ENCODE measurements around the gene TCP11L2. TPM values are rescaled to one million over a fixed set of nuclear protein-coding genes. Genes with fewer than 3 reads are reported as not detected.
"Not testable (repeated sequence)": the region's sequence is repeated elsewhere in the genome, so short reads cannot be mapped to it uniquely, and the experiment has no call there.

Gene TCP11L2
- total RNA-seq, 1 experiment from 2014 or later = 9.4 TPM

GRCh38 chr12:106359646-106360399 is 57.3 kb downstream of the TCP11L2 start:
- in situ Hi-C loops (cut with HindIII; ENCODE audit: low pct_unique_long_range_greater_than_20kb, low sequenced_read_pairs) = no loop called here

GRCh38 chr12:106360400-106360994 is 58.0 kb downstream of the TCP11L2 start:
- no peak for DNase-seq (ENCODE audit: low read depth, low spot score)
- in situ Hi-C loops (cut with HindIII; ENCODE audit: low pct_unique_long_range_greater_than_20kb, low sequenced_read_pairs) = no loop called here

More at GRCh38 chr12:106359646-106360399, 57.3 kb downstream of the TCP11L2 start:
- DNase-seq (ENCODE audit: low read depth, low spot score) = no peak

GRCh38 chr12:106362971-106363370 is 60.4 kb downstream of the TCP11L2 start:
- in situ Hi-C loops (cut with HindIII; ENCODE audit: low pct_unique_long_range_greater_than_20kb, low sequenced_read_pairs) = no loop called here
- DNase-seq (ENCODE audit: low read depth, low spot score) = no peak

GRCh38 chr12:106364261-106364660 is 61.7 kb downstream of the TCP11L2 start:
- no peak for DNase-seq (ENCODE audit: low read depth, low spot score)
- in situ Hi-C loops (cut with HindIII; ENCODE audit: low pct_unique_long_range_greater_than_20kb, low sequenced_read_pairs) = no loop called here

- in situ Hi-C loops (cut with HindIII; ENCODE audit: low pct_unique_long_range_greater_than_20kb, low sequenced_read_pairs) = no loop called here
- no peak for DNase-seq (ENCODE audit: low read depth, low spot score)
Measured at GRCh38 chr12:106369624-106370346, 67.3 kb downstream of the TCP11L2 start.

GRCh38 chr12:106378788-106379187 is 76.3 kb downstream of the TCP11L2 start:
- in situ Hi-C loops (cut with HindIII; ENCODE audit: low pct_unique_long_range_greater_than_20kb, low sequenced_read_pairs) = loop anchor here (25.0 kb wide), 1 partner anchor 534 kb away; no protein-coding TSS in a partner anchor
- no peak for DNase-seq (ENCODE audit: low read depth, low spot score)

- in situ Hi-C loops (cut with HindIII; ENCODE audit: low pct_unique_long_range_greater_than_20kb, low sequenced_read_pairs) = loop anchor here (25.0 kb wide), 1 partner anchor 531 kb away; no protein-coding TSS in a partner anchor
- DNase-seq (ENCODE audit: low read depth, low spot score) = no peak
Measured at GRCh38 chr12:106380954-106381353, 78.4 kb downstream of the TCP11L2 start.

GRCh38 chr12:106381866-106382265 is 79.3 kb downstream of the TCP11L2 start:
- DNase-seq (ENCODE audit: low read depth, low spot score) = not testable (repeated sequence)
- in situ Hi-C loops (cut with HindIII; ENCODE audit: low pct_unique_long_range_greater_than_20kb, low sequenced_read_pairs) = loop anchor here (25.0 kb wide), 1 partner anchor 530 kb away; no protein-coding TSS in a partner anchor

- in situ Hi-C loops (cut with HindIII; ENCODE audit: low pct_unique_long_range_greater_than_20kb, low sequenced_read_pairs) = loop anchor here (25.0 kb wide), 1 partner anchor 525 kb away; no protein-coding TSS in a partner anchor
- DNase-seq (ENCODE audit: low read depth, low spot score) = no peak
Measured at GRCh38 chr12:106386813-106387535, 84.4 kb downstream of the TCP11L2 start.

GRCh38 chr12:106387848-106388377 is 85.4 kb downstream of the TCP11L2 start:
- DNase-seq (ENCODE audit: low read depth, low spot score) = no peak
- in situ Hi-C loops (cut with HindIII; ENCODE audit: low pct_unique_long_range_greater_than_20kb, low sequenced_read_pairs) = loop anchor here (25.0 kb wide), 1 partner anchor 524 kb away; no protein-coding TSS in a partner anchor

GRCh38 chr12:106389151-106389550 is 86.6 kb downstream of the TCP11L2 start:
- DNase-seq (ENCODE audit: low read depth, low spot score) = no peak
- in situ Hi-C loops (cut with HindIII; ENCODE audit: low pct_unique_long_range_greater_than_20kb, low sequenced_read_pairs) = loop anchor here (25.0 kb wide), 1 partner anchor 523 kb away; no protein-coding TSS in a partner anchor

GRCh38 chr12:106392759-106393158 is 90.2 kb downstream of the TCP11L2 start:
- in situ Hi-C loops (cut with HindIII; ENCODE audit: low pct_unique_long_range_greater_than_20kb, low sequenced_read_pairs) = loop anchor here (25.0 kb wide), 1 partner anchor 520 kb away; no protein-coding TSS in a partner anchor
- no peak for DNase-seq (ENCODE audit: low read depth, low spot score)

Small RNAs within 50 kb of the gene (small RNA-seq; reads per million reads assigned to genes)
- gene RNU7-94P = 0 reads per million in 2 experiments

Other genes with a start within 250 kb of the TCP11L2 start
- gene NUAK1, start 163.8 kb upstream of the TCP11L2 start, total RNA-seq (2014; rRNA removed; shearing (Covaris generic)) = 0.63 and 0.69 TPM in 2 replicates
- 54.9 and 55.8 TPM in 2 replicates for gene CKAP4, start 54.7 kb upstream of the TCP11L2 start, total RNA-seq (2014; rRNA removed; shearing (Covaris generic))
- gene POLR3B, start 55.0 kb downstream of the TCP11L2 start, total RNA-seq (2014; rRNA removed; shearing (Covaris generic)) = 12.4 and 13.9 TPM in 2 replicates

Data from SK-MEL-5 (cell line).